Measurements from ENCODE around the gene NRG4.

Gene NRG4

GRCh38 chr15:76006136-76006778 is 6.0 kb downstream of the NRG4 start:
- Histone ChIP-seq H3F3A (ENCODE audit: low read depth) (no peaks in the 10 kb centered on the region), H3K9me2 (replicated peaks; ENCODE audit: low read depth, low read length) (no peaks in the 10 kb centered on the region), H3K36me3 (ENCODE audit: insufficient read depth, low read length) (no peaks in the 10 kb centered on the region), H4K20me1 (ENCODE audit: insufficient read depth, low read length, poor library complexity, severe bottlenecking) (no peaks in the 10 kb centered on the region), H3K79me2 (ENCODE audit: insufficient read depth, low read length) (no peaks in the 10 kb centered on the region), H3K9me3 (ENCODE audit: insufficient read depth, low read depth, low read length) (no peaks in the 10 kb centered on the region), H3K4me1 (ENCODE audit: insufficient read depth, low read length, poor library complexity, severe bottlenecking) (no peaks in the 10 kb centered on the region), H3K4me3 (ENCODE audit: low read length, poor library complexity, severe bottlenecking) (no peak overlapping the region), H3K4me2 (ENCODE audit: low read depth, low read length, poor library complexity, severe bottlenecking) (no peak overlapping the region), H3K27me3 (ENCODE audit: insufficient read depth, low read length, poor library complexity, severe bottlenecking) (no peaks in the 10 kb centered on the region), H3K9ac (ENCODE audit: low read depth, low read length, poor library complexity, severe bottlenecking) (no peak overlapping the region), H2AFZ (ENCODE audit: low read length) (no peak overlapping the region)
- TF ChIP-seq EZH2phosphoT487 (IDR thresholded peaks at IDR 0.05; ENCODE audit: borderline replicate concordance) (no peak), CTCF (conservative IDR thresholded peaks at IDR 0.05; ENCODE audit: low read length) (no peak)

- H2AFZ ChIP-seq (ENCODE audit: low read length): no peak overlapping the region
- TF ChIP-seq CTCF (conservative IDR thresholded peaks at IDR 0.05; ENCODE audit: low read length) (no peak), EZH2phosphoT487 (IDR thresholded peaks at IDR 0.05; ENCODE audit: borderline replicate concordance) (no peak)
- H3K79me2 ChIP-seq (ENCODE audit: insufficient read depth, low read length): no peaks in the 10 kb centered on the region
- H4K20me1 ChIP-seq (ENCODE audit: insufficient read depth, low read length, poor library complexity, severe bottlenecking): no peaks in the 10 kb centered on the region
- no peaks in the 10 kb centered on the region for H3K9me2 ChIP-seq (replicated peaks; ENCODE audit: low read depth, low read length)
- no peaks in the 10 kb centered on the region for H3K27me3 ChIP-seq (ENCODE audit: insufficient read depth, low read length, poor library complexity, severe bottlenecking)
- no peaks in the 10 kb centered on the region for H3K4me1 ChIP-seq (ENCODE audit: insufficient read depth, low read length, poor library complexity, severe bottlenecking)
- H3K9ac ChIP-seq (ENCODE audit: low read depth, low read length, poor library complexity, severe bottlenecking): no peak overlapping the region
- no peaks in the 10 kb centered on the region for H3F3A ChIP-seq (ENCODE audit: low read depth)
- H3K4me2 ChIP-seq (ENCODE audit: low read depth, low read length, poor library complexity, severe bottlenecking): no peak overlapping the region
- no peaks in the 10 kb centered on the region for H3K9me3 ChIP-seq (ENCODE audit: insufficient read depth, low read depth, low read length)
- no peak overlapping the region for H3K4me3 ChIP-seq (ENCODE audit: low read length, poor library complexity, severe bottlenecking)
- H3K36me3 ChIP-seq (ENCODE audit: insufficient read depth, low read length): no peaks in the 10 kb centered on the region
These were observed 8.9 kb downstream of the NRG4 start for GRCh38 chr15:76003364-76003763.

- Histone ChIP-seq H2AFZ (ENCODE audit: low read length) (no peak overlapping the region), H3K36me3 (ENCODE audit: insufficient read depth, low read length) (no peaks in the 10 kb centered on the region), H3K79me2 (ENCODE audit: insufficient read depth, low read length) (no peaks in the 10 kb centered on the region), H3K9ac (ENCODE audit: low read depth, low read length, poor library complexity, severe bottlenecking) (no peak overlapping the region), H3K4me3 (ENCODE audit: low read length, poor library complexity, severe bottlenecking) (no peak overlapping the region), H4K20me1 (ENCODE audit: insufficient read depth, low read length, poor library complexity, severe bottlenecking) (no peaks in the 10 kb centered on the region), H3K4me2 (ENCODE audit: low read depth, low read length, poor library complexity, severe bottlenecking) (no peak overlapping the region), H3F3A (ENCODE audit: low read depth) (no peaks in the 10 kb centered on the region), H3K9me2 (replicated peaks; ENCODE audit: low read depth, low read length) (no peaks in the 10 kb centered on the region), H3K4me1 (ENCODE audit: insufficient read depth, low read length, poor library complexity, severe bottlenecking) (no peaks in the 10 kb centered on the region), H3K27me3 (ENCODE audit: insufficient read depth, low read length, poor library complexity, severe bottlenecking) (no peaks in the 10 kb centered on the region), H3K9me3 (ENCODE audit: insufficient read depth, low read depth, low read length) (no peaks in the 10 kb centered on the region)
- TF ChIP-seq CTCF (conservative IDR thresholded peaks at IDR 0.05; ENCODE audit: low read length): no peak
- no peak for TF ChIP-seq EZH2phosphoT487 (IDR thresholded peaks at IDR 0.05; ENCODE audit: borderline replicate concordance)
These were observed 16.6 kb downstream of the NRG4 start for GRCh38 chr15:75995611-75996010.
